Endothelial cell (in vitro differentiated cells): Measurements from ENCODE around the gene LST1. TPM values are rescaled to one million over a fixed set of nuclear protein-coding genes. Genes with fewer than 3 reads are reported as not detected.

Experiments
- DNase-seq: peaks from one replicate; pipeline ENCODE4 v3.0.0; 2021; ENCODE audit warnings: low spot score
- H3K27ac Mint-ChIP-seq: one replicate; pipeline ENCODE4 v1.8.0; 2021; ENCODE audit warnings: mixed read lengths, inconsistent platforms; ENCODE audit not compliant: unreplicated experiment
- H3K27me3 Mint-ChIP-seq: one replicate; pipeline ENCODE4 v1.8.0; 2021; ENCODE audit warnings: mild to moderate bottlenecking, moderate library complexity, mixed read lengths, inconsistent platforms; ENCODE audit not compliant: unreplicated experiment
- H3K36me3 Mint-ChIP-seq: one replicate; pipeline ENCODE4 v1.8.0; 2021; ENCODE audit warnings: mild to moderate bottlenecking, low read depth, mixed read lengths, inconsistent platforms; ENCODE audit not compliant: unreplicated experiment
- H3K4me1 Mint-ChIP-seq: one replicate; pipeline ENCODE4 v1.8.0; 2021; ENCODE audit warnings: mild to moderate bottlenecking, mixed read lengths, inconsistent platforms; ENCODE audit not compliant: unreplicated experiment
- H3K4me3 Mint-ChIP-seq: one replicate; pipeline ENCODE4 v1.8.0; 2021; ENCODE audit warnings: mild to moderate bottlenecking, mixed read lengths, inconsistent platforms; ENCODE audit not compliant: unreplicated experiment
- H3K9me3 Mint-ChIP-seq: one replicate; pipeline ENCODE4 v1.8.0; 2021; ENCODE audit warnings: mixed read lengths, inconsistent platforms; ENCODE audit not compliant: unreplicated experiment
- total RNA-seq: library from RNA; stranded (reverse); fragmentation: NEBNext Ultra II Directional; extraction: Animal tissue kit (Norgen Biotek cat#: 25700); gene quantifications from one replicate; pipeline ENCODE4 v1.2.1, GENCODE V29; 2021; ENCODE audit not compliant: unreplicated experiment
- TF ChIP-seq, protein P1 (sequence below): fragments of 200-600 bp; sonication (generic); IDR thresholded peaks from one replicate; pipeline ENCODE4 v1.5.0; 2021; ENCODE audit warnings: antibody characterized with exemption; ENCODE audit not compliant: unreplicated experiment

The LST1 gene
- total RNA-seq, 1 donor from 2014 or later: 1.7 TPM

GRCh38 chr6:31578184-31579118 lies 7.6 kb upstream of the LST1 start:
- Mint-ChIP-seq H3K27me3 (peaks cover 11% of the 10 kb centered on the region), H3K9me3 (no peaks in the 10 kb centered on the region), H3K27ac (no peak overlapping the region), H3K36me3 (no peaks in the 10 kb centered on the region), H3K4me3 (no peak overlapping the region), H3K4me1 (peaks cover 20% of the 10 kb centered on the region)
- DNase-seq: no peak
- TF ChIP-seq, protein P1, sequence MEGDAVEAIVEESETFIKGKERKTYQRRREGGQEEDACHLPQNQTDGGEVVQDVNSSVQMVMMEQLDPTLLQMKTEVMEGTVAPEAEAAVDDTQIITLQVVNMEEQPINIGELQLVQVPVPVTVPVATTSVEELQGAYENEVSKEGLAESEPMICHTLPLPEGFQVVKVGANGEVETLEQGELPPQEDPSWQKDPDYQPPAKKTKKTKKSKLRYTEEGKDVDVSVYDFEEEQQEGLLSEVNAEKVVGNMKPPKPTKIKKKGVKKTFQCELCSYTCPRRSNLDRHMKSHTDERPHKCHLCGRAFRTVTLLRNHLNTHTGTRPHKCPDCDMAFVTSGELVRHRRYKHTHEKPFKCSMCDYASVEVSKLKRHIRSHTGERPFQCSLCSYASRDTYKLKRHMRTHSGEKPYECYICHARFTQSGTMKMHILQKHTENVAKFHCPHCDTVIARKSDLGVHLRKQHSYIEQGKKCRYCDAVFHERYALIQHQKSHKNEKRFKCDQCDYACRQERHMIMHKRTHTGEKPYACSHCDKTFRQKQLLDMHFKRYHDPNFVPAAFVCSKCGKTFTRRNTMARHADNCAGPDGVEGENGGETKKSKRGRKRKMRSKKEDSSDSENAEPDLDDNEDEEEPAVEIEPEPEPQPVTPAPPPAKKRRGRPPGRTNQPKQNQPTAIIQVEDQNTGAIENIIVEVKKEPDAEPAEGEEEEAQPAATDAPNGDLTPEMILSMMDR: no peak

- Mint-ChIP-seq H3K9me3 (no peaks in the 10 kb centered on the region), H3K27me3 (peaks cover 11% of the 10 kb centered on the region), H3K4me3 (no peak overlapping the region), H3K27ac (no peak overlapping the region), H3K4me1 (peaks cover 15% of the 10 kb centered on the region), H3K36me3 (no peaks in the 10 kb centered on the region)
- TF ChIP-seq, protein P1: no peak
- no peak for DNase-seq
Measured at GRCh38 chr6:31579119-31579505, 7.0 kb upstream of the LST1 start.

DNA sequence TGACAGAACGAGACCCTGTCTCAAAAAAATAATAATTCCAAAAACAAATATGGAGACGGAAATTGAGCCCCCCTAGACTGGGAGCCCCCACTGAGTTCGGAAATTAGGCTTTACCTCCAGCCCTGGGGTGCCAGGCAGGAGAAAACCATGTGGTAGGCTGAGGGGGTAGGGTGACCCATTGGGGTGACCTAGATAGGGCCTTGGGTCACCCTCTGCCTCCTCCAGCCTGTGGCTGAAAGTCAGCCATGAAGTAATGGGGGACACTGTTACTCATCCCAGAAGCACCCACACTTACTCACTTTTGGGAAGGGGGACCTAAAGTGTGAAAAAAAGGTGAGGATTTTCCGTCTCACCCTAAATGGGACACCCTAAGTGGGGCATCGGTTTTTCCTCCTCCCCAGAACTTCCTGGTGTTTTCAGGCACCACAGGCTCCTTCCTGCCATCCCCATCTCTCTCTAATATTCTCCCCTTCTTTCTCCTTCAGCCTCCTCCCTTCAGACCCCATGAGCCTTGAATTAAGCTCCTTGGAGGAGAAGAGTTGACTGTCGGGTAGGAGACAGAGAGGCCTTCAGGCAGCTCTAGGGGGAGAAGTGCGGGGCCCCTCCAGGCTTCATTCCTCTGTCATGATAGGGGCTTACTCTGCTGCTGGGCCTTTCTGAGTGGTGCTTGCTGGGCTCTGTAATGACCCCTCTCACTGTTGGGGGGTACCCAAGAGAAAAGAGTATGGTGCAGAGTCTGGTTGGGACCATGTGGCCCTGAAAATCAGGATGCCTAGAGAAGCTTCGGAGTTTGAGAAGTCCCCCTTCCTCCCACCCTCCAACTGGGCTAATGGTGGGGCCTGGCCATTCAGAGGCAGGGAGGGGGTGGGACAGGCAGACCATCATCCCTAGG lies 6.3 kb upstream of the LST1 start:
- H3K4me1 Mint-ChIP-seq: peaks cover 12% of the 10 kb centered on the region
- no peak for DNase-seq
- H3K27me3 Mint-ChIP-seq: peaks cover 11% of the 10 kb centered on the region
- TF ChIP-seq, protein P1: no peak
- peak overlapping the region; percentile 79 for H3K4me3 Mint-ChIP-seq
- H3K27ac Mint-ChIP-seq: no peak overlapping the region
- H3K36me3 Mint-ChIP-seq: no peaks in the 10 kb centered on the region
- no peaks in the 10 kb centered on the region for H3K9me3 Mint-ChIP-seq

GRCh38 chr6:31580438-31580740 lies 5.7 kb upstream of the LST1 start:
- Mint-ChIP-seq H3K4me3 (peak overlapping the region; percentile 79), H3K4me1 (peaks cover 9% of the 10 kb centered on the region), H3K9me3 (no peaks in the 10 kb centered on the region), H3K27me3 (peaks cover 11% of the 10 kb centered on the region), H3K27ac (no peak overlapping the region), H3K36me3 (no peaks in the 10 kb centered on the region)
- no peak for DNase-seq
- TF ChIP-seq, protein P1: no peak
